H9 (cell line): ENCODE results near the gene ARFGAP2. TPM values are rescaled to one million over a fixed set of nuclear protein-coding genes. Genes with fewer than 3 reads are reported as not detected.
A peak's percentile ranks its signal among the peaks of the same experiment; 100 is the strongest.

Source experiments
- DNase-seq: peaks from one replicate; pipeline ENCODE4 v3.0.0-alpha.2; 2017
- H2AFZ ChIP-seq: one replicate; pipeline ENCODE4 v1.6.1; 2013; ENCODE audit warnings: mild to moderate bottlenecking, low read length, control low read depth, moderate library complexity
- H2AK5ac ChIP-seq: 2 replicates; pipeline ENCODE4 v1.6.1; 2013; ENCODE audit warnings: low read length, control low read depth, mixed read lengths; ENCODE audit not compliant: insufficient read length
- H2BK120ac ChIP-seq: one replicate; pipeline ENCODE4 v1.6.1; 2013; ENCODE audit warnings: low read depth, mild to moderate bottlenecking, low read length, control low read depth, inconsistent platforms; ENCODE audit not compliant: poor library complexity, severe bottlenecking
- H2BK12ac ChIP-seq: 2 replicates; pipeline ENCODE4 v1.6.1; 2013; ENCODE audit warnings: low read length, control low read depth, mixed read lengths, low read depth; ENCODE audit not compliant: insufficient read length
- H2BK15ac ChIP-seq: 2 replicates; pipeline ENCODE4 v1.6.1; 2013; ENCODE audit warnings: low read depth, low read length, control low read depth
- H2BK20ac ChIP-seq: one replicate; pipeline ENCODE4 v1.6.1; 2013; ENCODE audit warnings: low read depth, mild to moderate bottlenecking, low read length, control low read depth, inconsistent platforms; ENCODE audit not compliant: poor library complexity, severe bottlenecking
- H2BK5ac ChIP-seq: 2 replicates; pipeline ENCODE4 v1.6.1; 2013; ENCODE audit warnings: low read length, control low read depth, mixed read lengths; ENCODE audit not compliant: insufficient read length
- H3K14ac ChIP-seq: 2 replicates; pipeline ENCODE4 v1.6.1; 2013; ENCODE audit warnings: low read length, control low read depth; ENCODE audit not compliant: insufficient read depth
- H3K18ac ChIP-seq: 2 replicates; pipeline ENCODE4 v1.6.1; 2013; ENCODE audit warnings: low read depth, mild to moderate bottlenecking, mixed read lengths, low read length, control low read depth; ENCODE audit not compliant: insufficient read length
- H3K23ac ChIP-seq: 2 replicates; pipeline ENCODE4 v1.6.1; 2013; ENCODE audit warnings: low read length, control low read depth, mixed read lengths, low read depth; ENCODE audit not compliant: insufficient read length
- H3K23me2 ChIP-seq: 2 replicates; pipeline ENCODE4 v1.6.1; 2013; ENCODE audit warnings: low read depth, mild to moderate bottlenecking, mixed read lengths, low read length, control low read depth; ENCODE audit not compliant: insufficient read length, poor library complexity, severe bottlenecking
- H3K27ac ChIP-seq: 2 replicates; pipeline ENCODE4 v1.5.1; 2013; ENCODE audit warnings: low read length, control low read depth, mixed read lengths, low read depth; ENCODE audit not compliant: insufficient read length
- H3K27me3 ChIP-seq: 2 replicates; pipeline ENCODE4 v1.6.1; 2013; ENCODE audit warnings: low read length, control low read depth, inconsistent platforms; ENCODE audit not compliant: insufficient read depth
- H3K4ac ChIP-seq: 2 replicates; pipeline ENCODE4 v1.6.1; 2013; ENCODE audit warnings: low read depth, mild to moderate bottlenecking, control low read depth, inconsistent platforms, low read length, moderate library complexity
- H3K4me1 ChIP-seq: 2 replicates; pipeline ENCODE4 v1.6.1; 2013; ENCODE audit warnings: low read length, control low read depth, inconsistent platforms; ENCODE audit not compliant: insufficient read depth
- H3K4me2 ChIP-seq: 2 replicates; pipeline ENCODE4 v1.6.1; 2013; ENCODE audit warnings: low read length, control low read depth, mixed read lengths; ENCODE audit not compliant: insufficient read length, insufficient read depth
- H3K56ac ChIP-seq: 2 replicates; pipeline ENCODE4 v1.6.1; 2013; ENCODE audit warnings: low read depth, mild to moderate bottlenecking, mixed read lengths, low read length, control low read depth; ENCODE audit not compliant: insufficient read length
- H3K79me1 ChIP-seq: 2 replicates; pipeline ENCODE4 v1.6.1; 2013; ENCODE audit warnings: low read depth, mild to moderate bottlenecking, moderate library complexity, low read length, control low read depth, inconsistent platforms; ENCODE audit not compliant: insufficient read depth, poor library complexity, severe bottlenecking
- H3K79me2 ChIP-seq: 2 replicates; pipeline ENCODE4 v1.6.1; 2013; ENCODE audit warnings: low read length, control low read depth, inconsistent platforms; ENCODE audit not compliant: insufficient read depth
- H3K9ac ChIP-seq: 2 replicates; pipeline ENCODE4 v1.6.1; 2013; ENCODE audit warnings: low read length, control low read depth, mixed read lengths; ENCODE audit not compliant: insufficient read length; ENCODE audit errors: extremely low read depth
- H3K9me3 ChIP-seq: one replicate; pipeline ENCODE4 v1.6.1; 2013; ENCODE audit warnings: low read depth, low read length, inconsistent platforms; ENCODE audit not compliant: control insufficient read depth
- H3T11ph ChIP-seq: one replicate; pipeline ENCODE4 v1.6.1; 2013; ENCODE audit warnings: mild to moderate bottlenecking, low read length, control low read depth, inconsistent platforms
- H4K20me1 ChIP-seq: one replicate; pipeline ENCODE4 v1.6.1; 2013; ENCODE audit not compliant: control insufficient read depth, insufficient read length, insufficient read depth
- H4K5ac ChIP-seq: 2 replicates; pipeline ENCODE4 v1.6.1; 2013; ENCODE audit warnings: low read depth, mild to moderate bottlenecking, mixed read lengths, low read length, control low read depth; ENCODE audit not compliant: insufficient read length
- H4K8ac ChIP-seq: replicated peaks from 2 replicates; pipeline ENCODE4 v1.6.1; 2013; ENCODE audit warnings: low read length, control low read depth, mixed read lengths, low read depth; ENCODE audit not compliant: insufficient read length
- H4K91ac ChIP-seq: 2 replicates; pipeline ENCODE4 v1.6.1; 2013; ENCODE audit warnings: low read depth, mild to moderate bottlenecking, moderate library complexity, mixed read lengths, low read length, control low read depth; ENCODE audit not compliant: insufficient read length
- H3K27ac Mint-ChIP-seq, 3 experiments: 2 replicates in 2 of 3; 3 replicates in 1 of 3; pipeline ENCODE4 v1.8.0; 2020 to 2021; ENCODE audit warnings: mixed read lengths in 3 of 3, mild to moderate bottlenecking in 1 of 3, moderate library complexity in 1 of 3
- H3K27me3 Mint-ChIP-seq: 2 replicates; pipeline ENCODE4 v1.8.0; 2021; ENCODE audit warnings: low read depth, mild to moderate bottlenecking, moderate library complexity, mixed read lengths
- H3K36me3 Mint-ChIP-seq, 3 experiments: 2 replicates in 2 of 3; 3 replicates in 1 of 3; pipeline ENCODE4 v1.8.0; 2020 to 2021; ENCODE audit warnings: low read depth in 3 of 3, mixed read lengths in 3 of 3; ENCODE audit not compliant: insufficient read depth in 1 of 3
- H3K4me1 Mint-ChIP-seq, 2 experiments: 2 replicates each; pipeline ENCODE4 v1.8.0; 2020; ENCODE audit warnings: mixed read lengths in 2 of 2
- H3K4me3 Mint-ChIP-seq, 2 experiments: 2 replicates in 1 of 2; 3 replicates in 1 of 2; pipeline ENCODE4 v1.8.0; 2020 to 2021; ENCODE audit warnings: mild to moderate bottlenecking in 2 of 2, mixed read lengths in 2 of 2, moderate library complexity in 1 of 2
- H3K9me3 Mint-ChIP-seq, 2 experiments: 2 replicates in 1 of 2; 3 replicates in 1 of 2; pipeline ENCODE4 v1.8.0; 2020; ENCODE audit warnings: mild to moderate bottlenecking in 2 of 2, mixed read lengths in 2 of 2, moderate library complexity in 1 of 2
- WGBS: extraction: QIAGEN DNeasy Blood & Tissue Kit; methylation state at CpG from one replicate; pipeline ENCODE4 v1.1.7; 2013; ENCODE audit warnings: missing lambda C conversion rate, low lambda C conversion rate, mixed read lengths; ENCODE audit not compliant: insufficient read length; ENCODE audit errors: extremely low coverage; 5-methylcytosine and 5-hydroxymethylcytosine counted together
- total RNA-seq: library from RNA; stranded (reverse); gene quantifications from 2 replicates; pipeline ENCODE4 v1.2.1, GENCODE V29; 2021
- TF ChIP-seq, protein P1 (sequence below): fragments of 200-600 bp; sonication (generic); conservative IDR thresholded peaks from 3 replicates; pipeline ENCODE4 v1.8.0; 2021; ENCODE audit warnings: antibody characterized with exemption, mild to moderate bottlenecking

ARFGAP2 gene
- total RNA-seq, 1 experiment from 2014 or later: 72.3 TPM

DNA sequence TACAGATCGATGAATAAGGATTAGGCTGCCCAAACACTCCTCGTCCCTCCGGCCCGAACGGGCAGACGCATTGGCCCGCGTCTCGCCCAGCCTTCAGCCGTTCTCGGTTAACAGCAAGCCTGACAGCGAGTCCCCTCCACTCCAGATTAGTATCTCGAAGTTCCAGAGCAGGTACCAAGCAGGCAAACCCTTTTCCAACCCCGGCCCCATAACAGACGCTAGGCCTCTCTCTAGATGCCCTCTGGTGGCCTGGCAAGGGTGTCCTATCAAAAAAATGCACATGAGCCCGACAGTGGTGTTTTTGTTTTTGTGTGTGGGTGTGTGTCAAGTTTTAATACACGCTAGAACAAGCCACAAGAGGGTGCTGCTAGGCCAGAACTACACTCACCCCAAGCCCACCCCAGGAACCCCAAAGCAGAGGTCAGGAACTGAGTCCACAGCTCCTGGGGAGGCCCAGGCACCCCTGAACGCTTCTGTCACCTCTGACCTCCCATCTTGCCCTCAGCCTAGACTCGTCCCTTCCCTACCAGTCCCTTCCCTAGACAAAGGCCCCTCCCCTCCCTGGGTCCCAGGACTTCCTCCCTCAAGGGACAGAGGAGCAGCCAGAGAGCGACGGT lies 658 bp upstream of the ARFGAP2 start:
- no peak overlapping the region for H3K9ac ChIP-seq
- H4K91ac ChIP-seq: no peak overlapping the region
- peaks cover 5% of the 10 kb centered on the region; the same call in 1 of the 2 replicates for H3K4me1 ChIP-seq
- peaks cover 8% of the 10 kb centered on the region for H3K23me2 ChIP-seq
- peaks cover 9% of the 10 kb centered on the region for H3K79me1 ChIP-seq
- Mint-ChIP-seq H3K27ac (peak overlapping the region; percentile 96 to 100 (median 98)), H3K4me1 (peaks cover 19 to 21% of the 10 kb centered on the region in 2 experiments), H3K27me3 (no peaks in the 10 kb centered on the region), H3K36me3 (peaks cover 2 to 44% (median 35%) of the 10 kb centered on the region in 3 experiments; a peak in 6 of 7 replicates), H3K9me3 (no peaks in the 10 kb centered on the region), H3K4me3 (peak overlapping the region; percentile 96 to 98)
- no peak overlapping the region for H4K8ac ChIP-seq
- no peak overlapping the region for H2AK5ac ChIP-seq
- no peak overlapping the region for H2BK12ac ChIP-seq
- no peak overlapping the region for H4K5ac ChIP-seq
- H3K56ac ChIP-seq: no peak overlapping the region
- H3K27me3 ChIP-seq: no peaks in the 10 kb centered on the region
- peak overlapping the region; percentile 30 for H3K4me2 ChIP-seq
- H3K9me3 ChIP-seq: no peaks in the 10 kb centered on the region
- no peak overlapping the region for H3K23ac ChIP-seq
- no peak overlapping the region for H3K18ac ChIP-seq
- H2BK5ac ChIP-seq: no peak overlapping the region
- H3K4ac ChIP-seq: no peak overlapping the region
- TF ChIP-seq, protein P1, sequence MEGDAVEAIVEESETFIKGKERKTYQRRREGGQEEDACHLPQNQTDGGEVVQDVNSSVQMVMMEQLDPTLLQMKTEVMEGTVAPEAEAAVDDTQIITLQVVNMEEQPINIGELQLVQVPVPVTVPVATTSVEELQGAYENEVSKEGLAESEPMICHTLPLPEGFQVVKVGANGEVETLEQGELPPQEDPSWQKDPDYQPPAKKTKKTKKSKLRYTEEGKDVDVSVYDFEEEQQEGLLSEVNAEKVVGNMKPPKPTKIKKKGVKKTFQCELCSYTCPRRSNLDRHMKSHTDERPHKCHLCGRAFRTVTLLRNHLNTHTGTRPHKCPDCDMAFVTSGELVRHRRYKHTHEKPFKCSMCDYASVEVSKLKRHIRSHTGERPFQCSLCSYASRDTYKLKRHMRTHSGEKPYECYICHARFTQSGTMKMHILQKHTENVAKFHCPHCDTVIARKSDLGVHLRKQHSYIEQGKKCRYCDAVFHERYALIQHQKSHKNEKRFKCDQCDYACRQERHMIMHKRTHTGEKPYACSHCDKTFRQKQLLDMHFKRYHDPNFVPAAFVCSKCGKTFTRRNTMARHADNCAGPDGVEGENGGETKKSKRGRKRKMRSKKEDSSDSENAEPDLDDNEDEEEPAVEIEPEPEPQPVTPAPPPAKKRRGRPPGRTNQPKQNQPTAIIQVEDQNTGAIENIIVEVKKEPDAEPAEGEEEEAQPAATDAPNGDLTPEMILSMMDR: peak; percentile 67
- no peak overlapping the region for H3K27ac ChIP-seq
- H2AFZ ChIP-seq: no peak overlapping the region
- H2BK120ac ChIP-seq: no peak overlapping the region
- no peak overlapping the region for H2BK15ac ChIP-seq
- H3T11ph ChIP-seq: no peak overlapping the region
- no peak overlapping the region for H3K14ac ChIP-seq
- H3K79me2 ChIP-seq: peaks cover 15% of the 10 kb centered on the region; the same call in 1 of the 2 replicates
- no peak overlapping the region for H2BK20ac ChIP-seq
- peak; percentile 74 for DNase-seq
- no peaks in the 10 kb centered on the region for H4K20me1 ChIP-seq
- WGBS: no CpG with 5 or more reads among the region's 21 CpGs
